SK-N-SH (cell line): ENCODE results near the gene MAPK13. TPM values are rescaled to one million over a fixed set of nuclear protein-coding genes. Genes with fewer than 3 reads are reported as not detected.

ENCODE experiments used
- CTCF ChIA-PET: fragments of 300-600, 350-600 bp; formaldehyde crosslinking; extraction: SDS; loops from one replicate; lab custom pipeline; 2021; lab: Yijun Ruan, JAX
- POLR2A ChIA-PET: fragments of 350-600 bp; sonication (Branson Sonifier 250); formaldehyde crosslinking; extraction: SDS; loops from one replicate; lab custom pipeline; 2020; ENCODE audit warnings: antibody characterized with exemption, inconsistent platforms; lab: Yijun Ruan, JAX
- DNase-seq: peaks from one replicate; pipeline ENCODE4 v3.0.0; 2012
- H2AFZ ChIP-seq: fragments of 200-600 bp; sonication (generic); 2 replicates; pipeline ENCODE4 v1.8.1; 2016; ENCODE audit warnings: antibody characterized with exemption, mild to moderate bottlenecking, low read depth
- H3F3A ChIP-seq: fragments of 200-600 bp; sonication (generic); replicated peaks from 2 replicates; pipeline ENCODE3; 2016; ENCODE audit warnings: antibody characterized with exemption, mild to moderate bottlenecking; ENCODE audit not compliant: insufficient read depth
- H3K27ac ChIP-seq, 2 experiments: fragments of 200-500 bp in 1 of 2; fragments of 200-600 bp in 1 of 2; sonication (Bioruptor generic) in 1 of 2; sonication (generic), shearing (Covaris generic) in 1 of 2; 2 replicates each; pipeline versions ENCODE4 v1.5.1 to v1.6.1; 2014 to 2016; ENCODE audit warnings: low read depth in 2 of 2, inconsistent platforms in 1 of 2, low read length in 1 of 2, mild to moderate bottlenecking in 1 of 2, mixed read lengths in 1 of 2
- H3K27me3 ChIP-seq: fragments of 200-600 bp; sonication (generic), shearing (Covaris generic); 2 replicates; pipeline ENCODE4 v1.6.1; 2016; ENCODE audit warnings: mixed run types; ENCODE audit not compliant: insufficient read depth
- H3K36me3 ChIP-seq, 2 experiments: fragments of 200-500 bp in 1 of 2; fragments of 200-600 bp in 1 of 2; sonication (Bioruptor generic) in 1 of 2; sonication (generic) in 1 of 2; replicated peaks in 1 of 2; 2 replicates each; pipeline versions ENCODE3 to v1.5.1; 2014 to 2016; ENCODE audit warnings: low read length in 1 of 2, mild to moderate bottlenecking in 1 of 2; ENCODE audit not compliant: insufficient read depth in 2 of 2, control insufficient read depth in 1 of 2
- H3K4me1 ChIP-seq, 2 experiments: fragments of 200-500 bp in 1 of 2; fragments of 200-600 bp in 1 of 2; sonication (Bioruptor generic) in 1 of 2; sonication (generic), shearing (Covaris generic) in 1 of 2; 2 replicates each; pipeline versions ENCODE4 v1.5.1 to v1.6.1; 2014 to 2016; ENCODE audit warnings: low read depth in 1 of 2, low read length in 1 of 2, mixed run types in 1 of 2; ENCODE audit not compliant: insufficient read depth in 2 of 2, control insufficient read depth in 1 of 2
- H3K4me2 ChIP-seq: fragments of 200-600 bp; sonication (generic), shearing (Covaris generic); 2 replicates; pipeline ENCODE4 v1.6.1; 2017; ENCODE audit warnings: mixed run types
- H3K4me3 ChIP-seq, 2 experiments: fragments of 200-500 bp in 1 of 2; fragments of 200-600 bp in 1 of 2; sonication (Bioruptor generic) in 1 of 2; sonication (generic), shearing (Covaris generic) in 1 of 2; 2 replicates each; pipeline versions ENCODE4 v1.5.1 to v1.8.1; 2014 to 2016; ENCODE audit warnings: low read depth in 2 of 2, inconsistent platforms in 1 of 2, low read length in 1 of 2, mild to moderate bottlenecking in 1 of 2, mixed read lengths in 1 of 2, moderate library complexity in 1 of 2
- H3K79me2 ChIP-seq: fragments of 200-600 bp; sonication (generic); 2 replicates; pipeline ENCODE4 v1.8.1; 2017; ENCODE audit warnings: mild to moderate bottlenecking; ENCODE audit not compliant: insufficient read depth
- H3K9ac ChIP-seq: fragments of 200-600 bp; sonication (generic); 2 replicates; pipeline ENCODE4 v1.6.1; 2017; ENCODE audit warnings: mixed run types
- H3K9me2 ChIP-seq: fragments of 200-600 bp; sonication (generic); 2 replicates; pipeline ENCODE4 v1.6.1; 2017; ENCODE audit warnings: mixed run types
- H3K9me3 ChIP-seq: fragments of 200-600 bp; sonication (generic); 2 replicates; pipeline ENCODE4 v1.6.1; 2017; ENCODE audit warnings: mixed run types, mild to moderate bottlenecking, moderate library complexity
- H4K20me1 ChIP-seq: fragments of 200-600 bp; sonication (generic); 2 replicates; pipeline ENCODE4 v1.6.1; 2017; ENCODE audit warnings: mild to moderate bottlenecking, mixed run types; ENCODE audit not compliant: insufficient read depth
- CHD2 ChIP-seq: fragments of 150-350 bp; IDR thresholded peaks from 2 replicates; pipeline ENCODE4 v1.6.1; 2018; ENCODE audit warnings: low read length; ENCODE audit not compliant: partially characterized antibody
- CTCF ChIP-seq: fragments of 200-600 bp; sonication (generic); IDR thresholded peaks from 2 replicates; pipeline ENCODE4 v1.6.1; 2017; ENCODE audit warnings: antibody characterized with exemption, mild to moderate bottlenecking, moderate library complexity
- ELF1 ChIP-seq: IDR thresholded peaks from 2 replicates; pipeline ENCODE4 v1.4.0; 2012
- FOXM1 ChIP-seq: IDR thresholded peaks from 2 replicates; pipeline ENCODE4 v1.4.0; 2012; ENCODE audit warnings: low read depth, mild to moderate bottlenecking
- GABPA ChIP-seq: IDR thresholded peaks from 2 replicates; pipeline ENCODE4 v1.4.0; 2012; ENCODE audit warnings: low read depth, mild to moderate bottlenecking
- JUND ChIP-seq: IDR thresholded peaks from 2 replicates; pipeline ENCODE4 v1.4.0; 2012
- MXI1 ChIP-seq: IDR thresholded peaks from 2 replicates; pipeline ENCODE4 v1.6.1; 2012; ENCODE audit warnings: mild to moderate bottlenecking, low read depth, low read length, improper control_type of control experiment
- PBX3 ChIP-seq: IDR thresholded peaks from 2 replicates; pipeline ENCODE4; 2012
- RCOR1 ChIP-seq: fragments of 150-350 bp; IDR thresholded peaks from 2 replicates; pipeline ENCODE4 v1.6.1; 2017; ENCODE audit warnings: antibody characterized with exemption, low read length
- REST ChIP-seq: IDR thresholded peaks from 2 replicates; pipeline ENCODE4 v1.6.1; 2012; ENCODE audit warnings: mild to moderate bottlenecking, low read depth, low read length, moderate library complexity
- RFX5 ChIP-seq: IDR thresholded peaks from 2 replicates; pipeline ENCODE4 v1.6.1; 2012; ENCODE audit warnings: mild to moderate bottlenecking, improper control_type of control experiment, low read length
- RXRA ChIP-seq: IDR thresholded peaks from 2 replicates; pipeline ENCODE4 v1.4.0; 2012; ENCODE audit warnings: low read depth, mild to moderate bottlenecking, borderline replicate concordance
- YY1 ChIP-seq: IDR thresholded peaks from 2 replicates; pipeline ENCODE4 v1.4.0; 2012; ENCODE audit warnings: low read depth, mild to moderate bottlenecking
- WGBS: methylation state at CpG from one replicate; pipeline ENCODE4 v1.1.6; 2017; ENCODE audit warnings: low lambda C conversion rate; 5-methylcytosine and 5-hydroxymethylcytosine counted together
- polyA plus RNA-seq, 3 experiments: library from polyadenylated mRNA; depleted of rRNA; stranded (reverse); fragments of >200 nt; gene quantifications; 2 replicates each; pipeline ENCODE4 v1.2.3, GENCODE V29; 2012
- TF ChIP-seq, protein P1 (sequence below): fragments of 150-350 bp; IDR thresholded peaks from 2 replicates; pipeline ENCODE4 v1.6.1; 2016; ENCODE audit warnings: mild to moderate bottlenecking, low read depth, low read length
- TF ChIP-seq, protein P2 (sequence below): IDR thresholded peaks from 2 replicates; pipeline ENCODE4 v1.4.0; 2012; ENCODE audit warnings: low read depth, borderline replicate concordance

The MAPK13 gene
- polyA plus RNA-seq, 1 of the 3 experiments (the other 2 are of a cell fraction), result 2.3 TPM

GRCh38 chr6:36089048-36089447 lies 41.3 kb upstream of the MAPK13 start:
- Histone ChIP-seq H3K9me2 (no peaks in the 10 kb centered on the region), H3K4me2 (no peak overlapping the region), H4K20me1 (no peaks in the 10 kb centered on the region), H3K27ac (no peak overlapping the region)
- no peak for DNase-seq
- TF ChIP-seq RFX5, result no peak
- no peak for TF ChIP-seq CHD2
- TF ChIP-seq, protein P1, sequence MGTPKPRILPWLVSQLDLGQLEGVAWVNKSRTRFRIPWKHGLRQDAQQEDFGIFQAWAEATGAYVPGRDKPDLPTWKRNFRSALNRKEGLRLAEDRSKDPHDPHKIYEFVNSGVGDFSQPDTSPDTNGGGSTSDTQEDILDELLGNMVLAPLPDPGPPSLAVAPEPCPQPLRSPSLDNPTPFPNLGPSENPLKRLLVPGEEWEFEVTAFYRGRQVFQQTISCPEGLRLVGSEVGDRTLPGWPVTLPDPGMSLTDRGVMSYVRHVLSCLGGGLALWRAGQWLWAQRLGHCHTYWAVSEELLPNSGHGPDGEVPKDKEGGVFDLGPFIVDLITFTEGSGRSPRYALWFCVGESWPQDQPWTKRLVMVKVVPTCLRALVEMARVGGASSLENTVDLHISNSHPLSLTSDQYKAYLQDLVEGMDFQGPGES, result no peak
- TF ChIP-seq GABPA, result no peak
- no peak for TF ChIP-seq RXRA
- TF ChIP-seq REST, result no peak
- TF ChIP-seq, all 33 proteins: peak for 0
- ChIA-PET POLR2A (no interaction called here), CTCF (interaction anchor here (1.6 kb wide), 1 partner anchor 62 kb away, joined by 4 read pairs; the partner anchor contains the start of gene MAPK14)
- WGBS, result 96% methylated on average over 5 of the region's 5 CpGs
- no peak overlapping the region for H3K4me3 ChIP-seq
- H3K79me2 ChIP-seq, result no peaks in the 10 kb centered on the region
- H3K9ac ChIP-seq, result no peak overlapping the region
- peaks cover 6% of the 10 kb centered on the region; the same call in 1 of the 2 replicates for H3K9me3 ChIP-seq
- H3K36me3 ChIP-seq, result peaks cover 18 to 31% of the 10 kb centered on the region in 2 experiments
- H2AFZ ChIP-seq, result no peak overlapping the region
- no peaks in the 10 kb centered on the region for H3K4me1 ChIP-seq
- H3F3A ChIP-seq, result peaks cover 5% of the 10 kb centered on the region
- H3K27me3 ChIP-seq, result no peaks in the 10 kb centered on the region

DNA sequence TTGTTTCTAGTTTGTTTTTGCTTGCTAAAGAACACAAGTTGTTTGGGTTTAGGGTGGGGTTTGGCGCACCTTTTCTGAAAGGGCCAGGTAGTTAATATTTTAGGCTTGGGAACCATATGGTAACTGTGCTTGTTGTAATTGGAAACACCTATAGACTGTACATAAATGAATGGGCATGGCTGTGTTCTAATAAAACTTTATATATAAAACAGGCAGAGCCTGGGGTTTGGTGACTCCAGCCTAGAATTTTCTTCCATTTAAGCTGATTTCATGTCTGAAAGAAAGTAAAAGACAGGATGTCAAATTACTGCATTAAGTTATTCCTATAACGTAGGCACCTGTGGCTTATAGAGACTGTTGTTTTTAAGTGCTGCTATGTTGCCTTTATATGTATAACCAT lies 36.1 kb upstream of the MAPK13 start:
- POLR2A ChIA-PET, result interaction anchor here (1.5 kb wide), 1 partner anchor 66 kb away, joined by 14 read pairs; no protein-coding TSS in a partner anchor
- CTCF ChIA-PET, result interaction anchor here (0.6 to 9.7 kb wide), 43 partner anchors 10 to 401 kb away, joined by 3 to 224 read pairs (median 7); partner anchors contain the start of genes ARMC12, MAPK13, MAPK14 and SLC26A8
- no peaks in the 10 kb centered on the region for H3K9me2 ChIP-seq
- H3K9ac ChIP-seq, result no peak overlapping the region
- no peak overlapping the region for H2AFZ ChIP-seq
- peaks cover 18 to 34% of the 10 kb centered on the region in 2 experiments for H3K36me3 ChIP-seq
- no peak for DNase-seq
- H3K27ac ChIP-seq, result no peak overlapping the region; a peak in 1 of 4 replicates
- TF ChIP-seq MXI1 (no peak), RFX5 (no peak), FOXM1 (no peak), YY1 (no peak), CTCF (no peak), JUND (no peak), GABPA (no peak), RCOR1 (no peak), PBX3 (no peak), ELF1 (no peak)
- TF ChIP-seq, protein P1, result no peak
- TF ChIP-seq, protein P2, sequence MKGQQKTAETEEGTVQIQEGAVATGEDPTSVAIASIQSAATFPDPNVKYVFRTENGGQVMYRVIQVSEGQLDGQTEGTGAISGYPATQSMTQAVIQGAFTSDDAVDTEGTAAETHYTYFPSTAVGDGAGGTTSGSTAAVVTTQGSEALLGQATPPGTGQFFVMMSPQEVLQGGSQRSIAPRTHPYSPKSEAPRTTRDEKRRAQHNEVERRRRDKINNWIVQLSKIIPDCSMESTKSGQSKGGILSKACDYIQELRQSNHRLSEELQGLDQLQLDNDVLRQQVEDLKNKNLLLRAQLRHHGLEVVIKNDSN, result no peak
- no peak overlapping the region for H3K4me3 ChIP-seq
- H3K4me2 ChIP-seq, result no peak overlapping the region
- peaks cover 0 to 14% of the 10 kb centered on the region in 2 experiments; a peak in 2 of 4 replicates for H3K4me1 ChIP-seq
- H3K79me2 ChIP-seq, result no peaks in the 10 kb centered on the region; the same call in 1 of the 2 replicates
- 90% methylated on average over 2 of the region's 2 CpGs for WGBS
- H3K27me3 ChIP-seq, result no peaks in the 10 kb centered on the region
- H3K9me3 ChIP-seq, result no peaks in the 10 kb centered on the region
- H4K20me1 ChIP-seq, result no peaks in the 10 kb centered on the region
- peaks cover 5% of the 10 kb centered on the region for H3F3A ChIP-seq
